TTC549 (cell line): ENCODE results near the gene WBP2.

ENCODE experiments used
- FAIRE-seq: peaks from 2 replicates; lab custom pipeline; 2012; peaks lifted over from hg19 to GRCh38; lab: Jason Lieb, UNC

Gene WBP2

GRCh38 chr17:75855310-75856061 is at the start of gene WBP2:
TSS of gene WBP2 (minus strand) at chr17:75855335. CDS start at chr17:75855297, 38 bp downstream.
- FAIRE-seq, result peak; percentile 97

- FAIRE-seq, result no peak
Measured at GRCh38 chr17:75902406-75902805, 47.3 kb upstream of the WBP2 start.

GRCh38 chr17:75901727-75902126 is 46.6 kb upstream of the WBP2 start:
- FAIRE-seq, result no peak

GRCh38 chr17:75900691-75901533 is 45.8 kb upstream of the WBP2 start:
- no peak for FAIRE-seq

GRCh38 chr17:75899767-75900468 is 44.8 kb upstream of the WBP2 start:
- FAIRE-seq, result no peak

- no peak for FAIRE-seq
Measured at GRCh38 chr17:75899353-75899752, 44.2 kb upstream of the WBP2 start.

GRCh38 chr17:75898791-75899190 is 43.7 kb upstream of the WBP2 start:
- no peak for FAIRE-seq

GRCh38 chr17:75898065-75898464 is 42.9 kb upstream of the WBP2 start:
- FAIRE-seq, result no peak

- no peak for FAIRE-seq
Measured at GRCh38 chr17:75897160-75898019, 42.3 kb upstream of the WBP2 start.

- FAIRE-seq, result no peak
Measured at GRCh38 chr17:75896415-75897159, 41.5 kb upstream of the WBP2 start, which contains the start of gene TRIM65. TSS of gene TRIM65 (minus strand) at chr17:75896951. CDS start at chr17:75896937, 14 bp downstream.

- FAIRE-seq, result no peak
Measured at GRCh38 chr17:75895370-75896155, 40.4 kb upstream of the WBP2 start.

- FAIRE-seq, result no peak
Measured at GRCh38 chr17:75894049-75894733, 39.1 kb upstream of the WBP2 start.

GRCh38 chr17:75893305-75894048 is 38.3 kb upstream of the WBP2 start:
- FAIRE-seq, result no peak

GRCh38 chr17:75892556-75893224 is 37.6 kb upstream of the WBP2 start:
- no peak for FAIRE-seq

GRCh38 chr17:75891605-75892555 is 36.7 kb upstream of the WBP2 start:
- no peak for FAIRE-seq

GRCh38 chr17:75891022-75891604 is 36.0 kb upstream of the WBP2 start:
- no peak for FAIRE-seq

- FAIRE-seq, result no peak
Measured at GRCh38 chr17:75889454-75889853, 34.3 kb upstream of the WBP2 start.
